Measurements from ENCODE around the gene SLC9A3. TPM values are rescaled to one million over a fixed set of nuclear protein-coding genes. Genes with fewer than 3 reads are reported as not detected.

SLC9A3 gene
- total RNA-seq, 1 donor from 2014 or later = 3.9 TPM

- Histone ChIP-seq H3K27me3 (no peaks in the 10 kb centered on the region), H3K36me3 (no peaks in the 10 kb centered on the region), H3K4me1 (peaks cover 6% of the 10 kb centered on the region), H3K9me3 (no peaks in the 10 kb centered on the region), H3K4me3 (no peak overlapping the region), H3K27ac (no peak overlapping the region)
- intact Hi-C loops (cut with DNase I) = no loop called here
- no peak for TF ChIP-seq CTCF (IDR thresholded peaks at IDR 0.05)
- no peak for TF ChIP-seq POLR2A (IDR thresholded peaks at IDR 0.05)
- no peak for TF ChIP-seq POLR2AphosphoS5 (IDR thresholded peaks at IDR 0.05; ENCODE audit: insufficient read depth in 1 of 2, low read depth in 1 of 2)
- DNase-seq (ENCODE audit: extremely low spot score in 2 of 2) = no peak
Measured at GRCh38 chr5:568061-568781, 44.0 kb upstream of the SLC9A3 start.

GRCh38 chr5:567664-568060 lies 43.4 kb upstream of the SLC9A3 start:
- peaks cover 6% of the 10 kb centered on the region for H3K4me1 ChIP-seq
- intact Hi-C loops (cut with DNase I) = no loop called here
- no peak overlapping the region for H3K27ac ChIP-seq
- DNase-seq (ENCODE audit: extremely low spot score in 2 of 2) = no peak
- no peaks in the 10 kb centered on the region for H3K9me3 ChIP-seq
- TF ChIP-seq POLR2A (IDR thresholded peaks at IDR 0.05) (no peak), POLR2AphosphoS5 (IDR thresholded peaks at IDR 0.05; ENCODE audit: insufficient read depth in 1 of 2, low read depth in 1 of 2) (no peak), CTCF (IDR thresholded peaks at IDR 0.05) (no peak)
- H3K27me3 ChIP-seq = no peaks in the 10 kb centered on the region
- no peak overlapping the region for H3K4me3 ChIP-seq
- no peaks in the 10 kb centered on the region for H3K36me3 ChIP-seq

GRCh38 chr5:566636-567309 lies 42.5 kb upstream of the SLC9A3 start:
- H3K27ac ChIP-seq = no peak overlapping the region
- peaks cover 6% of the 10 kb centered on the region for H3K4me1 ChIP-seq
- no peaks in the 10 kb centered on the region for H3K27me3 ChIP-seq
- no peak for DNase-seq (ENCODE audit: extremely low spot score in 2 of 2)
- no peaks in the 10 kb centered on the region for H3K9me3 ChIP-seq
- no peak for TF ChIP-seq POLR2AphosphoS5 (IDR thresholded peaks at IDR 0.05; ENCODE audit: insufficient read depth in 1 of 2, low read depth in 1 of 2)
- no peak overlapping the region for H3K4me3 ChIP-seq
- H3K36me3 ChIP-seq = no peaks in the 10 kb centered on the region
- intact Hi-C loops (cut with DNase I) = no loop called here

- H3K9me3 ChIP-seq = no peaks in the 10 kb centered on the region
- H3K27ac ChIP-seq = no peak overlapping the region
- no peak for TF ChIP-seq POLR2A (IDR thresholded peaks at IDR 0.05)
- TF ChIP-seq CTCF (IDR thresholded peaks at IDR 0.05) = no peak
- no peak for TF ChIP-seq POLR2AphosphoS5 (IDR thresholded peaks at IDR 0.05; ENCODE audit: insufficient read depth in 1 of 2, low read depth in 1 of 2)
- intact Hi-C loops (cut with DNase I) = no loop called here
- H3K27me3 ChIP-seq = no peaks in the 10 kb centered on the region
- no peaks in the 10 kb centered on the region for H3K36me3 ChIP-seq
- peaks cover 6% of the 10 kb centered on the region for H3K4me1 ChIP-seq
- no peak overlapping the region for H3K4me3 ChIP-seq
- DNase-seq (ENCODE audit: extremely low spot score in 2 of 2) = no peak
Measured at GRCh38 chr5:565782-566440, 41.7 kb upstream of the SLC9A3 start.

GRCh38 chr5:561408-561807 lies 37.2 kb upstream of the SLC9A3 start:
- Histone ChIP-seq H3K27ac (no peak overlapping the region), H3K4me3 (no peak overlapping the region), H3K9me3 (no peaks in the 10 kb centered on the region), H3K36me3 (no peaks in the 10 kb centered on the region), H3K4me1 (peaks cover 6% of the 10 kb centered on the region), H3K27me3 (no peaks in the 10 kb centered on the region)
- no peak for TF ChIP-seq POLR2A (IDR thresholded peaks at IDR 0.05)
- no peak for TF ChIP-seq CTCF (IDR thresholded peaks at IDR 0.05)
- TF ChIP-seq POLR2AphosphoS5 (IDR thresholded peaks at IDR 0.05; ENCODE audit: insufficient read depth in 1 of 2, low read depth in 1 of 2) = no peak
- DNase-seq (ENCODE audit: extremely low spot score in 2 of 2) = no peak
- intact Hi-C loops (cut with DNase I) = no loop called here
